Bronchial smooth muscle cell (primary cell): ENCODE data around the gene CCDC152. TPM values are rescaled to one million over a fixed set of nuclear protein-coding genes. Genes with fewer than 3 reads are reported as not detected.

Experiments
- total RNA-seq: library from RNA; depleted of rRNA; stranded (reverse); fragments of >200 nt; gene quantifications from 2 replicates; pipeline ENCODE4 v1.2.1, GENCODE V29; 2014

Gene CCDC152, protein sequence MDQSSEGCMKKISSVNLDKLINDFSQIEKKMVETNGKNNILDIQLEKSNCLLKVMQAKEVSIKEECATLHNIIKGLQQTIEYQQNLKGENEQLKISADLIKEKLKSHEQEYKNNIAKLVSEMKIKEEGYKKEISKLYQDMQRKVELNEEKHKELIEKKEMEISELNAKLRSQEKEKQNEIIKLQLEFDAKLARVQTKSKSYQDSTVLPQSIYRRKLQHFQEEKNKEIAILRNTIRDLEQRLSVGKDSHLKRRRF
- 0.09 and 2.2 TPM in 2 replicates for total RNA-seq

DNA sequence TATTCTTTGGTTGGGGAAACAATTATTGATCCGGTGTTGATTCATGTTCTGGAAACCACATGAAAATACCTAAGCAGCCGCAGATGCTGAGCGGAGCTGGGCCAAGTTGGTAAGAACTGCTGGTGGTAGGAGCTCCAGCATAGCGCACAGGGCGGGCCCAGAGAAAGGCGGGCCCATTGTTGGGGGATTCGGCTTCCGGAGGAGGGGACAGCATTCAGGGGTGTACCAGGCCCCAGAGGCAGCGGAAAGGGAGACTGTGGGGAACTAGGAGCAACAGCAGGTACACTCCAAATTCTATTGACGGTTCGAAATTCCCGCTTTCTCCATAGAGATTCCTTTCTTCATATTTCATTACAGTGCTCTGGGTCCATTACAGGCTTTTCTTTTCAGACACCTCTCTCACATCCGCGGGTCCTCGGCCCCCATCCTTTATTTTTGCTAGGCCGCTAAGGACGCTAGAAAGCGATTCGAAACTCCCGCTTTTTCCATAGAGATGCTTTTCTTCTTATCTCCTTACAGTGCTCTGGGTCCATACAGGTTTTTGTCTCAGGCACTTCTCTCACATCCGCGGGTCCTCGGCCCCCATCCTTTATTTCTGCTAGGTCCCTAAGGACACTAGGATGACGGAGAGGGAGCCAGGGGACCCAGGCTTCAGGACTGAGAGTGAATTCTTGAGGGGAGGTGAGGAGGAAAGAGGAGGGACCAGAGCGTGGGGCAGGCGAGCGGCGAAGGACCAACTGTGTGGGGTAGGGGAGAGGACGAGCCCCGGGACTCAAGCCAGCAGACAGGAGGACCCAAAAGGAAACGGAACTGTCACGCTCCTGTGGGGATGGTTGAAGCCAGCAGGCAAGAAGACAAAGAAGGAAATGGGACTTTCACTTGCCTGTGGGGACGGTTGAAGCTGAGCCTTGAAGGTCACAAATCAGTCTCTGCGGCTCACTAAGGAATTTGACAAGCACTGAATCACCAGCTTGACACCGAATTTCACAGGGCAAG lies at the start of gene CCDC152:
Gene CCDC152, plus strand, starts transcription at position 213 of the 996 bp plus-strand sequence. CDS start 2,304 bp downstream, outside the sequence.

DNA sequence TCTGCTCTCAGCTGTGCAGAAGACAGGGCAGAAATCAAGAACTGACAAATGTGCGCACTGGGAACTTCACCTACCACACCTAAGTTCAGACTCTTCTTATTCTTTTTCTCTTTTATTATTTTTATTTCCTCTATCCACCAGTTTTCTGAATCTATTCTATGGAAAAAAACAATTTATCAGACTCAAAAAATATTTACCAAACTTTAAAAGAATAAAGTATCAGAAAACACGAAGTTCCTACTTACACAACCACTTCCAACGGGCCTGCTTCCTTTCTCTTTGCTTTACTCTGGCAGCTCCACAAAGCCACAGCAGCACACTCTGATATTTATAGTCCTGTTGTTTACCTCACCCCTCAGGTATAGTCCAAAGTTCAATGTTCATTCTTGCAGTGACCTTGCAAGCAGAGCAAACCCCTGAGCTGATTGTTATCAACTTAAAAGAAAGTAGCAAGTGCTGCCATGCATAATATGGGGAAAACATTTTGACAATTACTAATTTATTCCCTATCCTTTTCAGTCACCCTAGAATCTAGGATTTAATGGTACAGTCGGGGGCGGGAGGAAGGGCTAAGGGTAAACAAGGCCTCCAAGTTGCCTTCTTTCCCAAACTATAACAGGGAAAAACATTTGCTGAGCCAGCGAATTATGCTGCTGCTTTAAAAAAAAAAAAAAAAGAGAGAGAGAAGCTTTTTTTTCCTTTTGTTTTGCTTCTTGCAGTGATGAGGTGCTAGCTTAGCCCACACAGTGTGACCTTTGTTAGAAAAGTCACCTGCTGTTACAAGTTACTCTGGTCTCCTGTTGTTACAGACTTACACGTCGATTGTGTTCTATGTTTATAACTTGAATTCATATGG lies 55.2 kb downstream of the CCDC152 start, which contains the start of gene SELENOP:
Gene SELENOP, minus strand, starts transcription at position 302 of the 856 bp plus-strand sequence. CDS start 3,539 bp downstream, outside the sequence.

Other genes starting within 250 kb of the CCDC152 start
- gene SELENOP, start 55.1 kb downstream of the CCDC152 start, total RNA-seq, result 87.6 and 223 TPM in 2 replicates